Suprapubic skin (tissue), 4 donors: ENCODE data around the gene MYLK4.

Source experiments
- CTCF ChIP-seq, 2 donors: fragments of 200-600 bp in 1 of 2; fragments of 450-650 bp in 1 of 2; sonication (generic) in 1 of 2; IDR thresholded peaks; one replicate each; pipeline ENCODE4 v1.5.1; 2016 to 2019; ENCODE audit warnings: antibody characterized with exemption in 2 of 2, mild to moderate bottlenecking in 1 of 2, moderate library complexity in 1 of 2
- EP300 ChIP-seq: sonication (generic); formaldehyde crosslinking; IDR thresholded peaks from one replicate; pipeline ENCODE4 v1.6.1; 2017; ENCODE audit warnings: antibody characterized with exemption
- POLR2A ChIP-seq, 2 donors: fragments of 450-650 bp; IDR thresholded peaks; one replicate each; pipeline ENCODE4 v1.6.1; 2017; ENCODE audit warnings: antibody characterized with exemption in 2 of 2, mild to moderate bottlenecking in 2 of 2, moderate library complexity in 2 of 2
- POLR2AphosphoS5 ChIP-seq, 3 donors: sonication (generic); formaldehyde crosslinking; IDR thresholded peaks; one replicate each; pipeline ENCODE4 v1.6.1; 2017; ENCODE audit warnings: antibody characterized with exemption in 3 of 3

- no peak for TF ChIP-seq CTCF (IDR thresholded peaks at IDR 0.05)
- no peak for TF ChIP-seq POLR2A (IDR thresholded peaks at IDR 0.05)
- TF ChIP-seq EP300, result no peak
- TF ChIP-seq POLR2AphosphoS5 (IDR thresholded peaks at IDR 0.05), result no peak
These were observed 91.3 kb downstream of the MYLK4 start for GRCh38 chr6:2659381-2659780.
